ENCODE measurements around the gene SPINK1. TPM values are rescaled to one million over a fixed set of nuclear protein-coding genes. Genes with fewer than 3 reads are reported as not detected.

Gene SPINK1
- polyA plus RNA-seq, 2 of the 4 experiments (the other 2 are of a cell fraction): 0.22 TPM; not detected in 1

DNA sequence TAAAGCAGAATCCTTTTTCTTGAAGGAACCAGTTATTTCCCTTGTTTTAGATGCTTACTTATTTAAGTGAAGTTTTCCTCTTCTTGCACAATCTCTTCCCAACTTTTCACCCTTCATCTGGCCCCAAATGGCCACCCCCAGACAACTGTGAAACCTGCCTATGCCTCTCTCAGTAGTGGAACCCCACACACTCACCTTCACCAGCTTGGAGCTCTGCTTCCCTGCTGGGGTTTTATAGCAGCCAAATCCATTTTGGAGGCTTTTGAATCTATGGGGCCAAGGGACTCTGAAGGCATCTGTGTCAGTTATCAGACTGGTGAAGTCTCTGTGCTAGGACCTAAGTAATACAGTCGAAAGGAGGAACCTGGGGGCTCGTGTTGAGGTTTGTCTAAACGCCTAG is 22.9 kb upstream of the SPINK1 start (continued):
- TF ChIP-seq CBX2 (IDR thresholded peaks at IDR 0.05; ENCODE audit: borderline replicate concordance, low read depth) (no peak), RAD21 (conservative IDR thresholded peaks at IDR 0.05 in 1 of 2, IDR thresholded peaks at IDR 0.05 in 1 of 2) (no peak), JUN (IDR thresholded peaks at IDR 0.05) (no peak)
- TF ChIP-seq, protein P1, sequence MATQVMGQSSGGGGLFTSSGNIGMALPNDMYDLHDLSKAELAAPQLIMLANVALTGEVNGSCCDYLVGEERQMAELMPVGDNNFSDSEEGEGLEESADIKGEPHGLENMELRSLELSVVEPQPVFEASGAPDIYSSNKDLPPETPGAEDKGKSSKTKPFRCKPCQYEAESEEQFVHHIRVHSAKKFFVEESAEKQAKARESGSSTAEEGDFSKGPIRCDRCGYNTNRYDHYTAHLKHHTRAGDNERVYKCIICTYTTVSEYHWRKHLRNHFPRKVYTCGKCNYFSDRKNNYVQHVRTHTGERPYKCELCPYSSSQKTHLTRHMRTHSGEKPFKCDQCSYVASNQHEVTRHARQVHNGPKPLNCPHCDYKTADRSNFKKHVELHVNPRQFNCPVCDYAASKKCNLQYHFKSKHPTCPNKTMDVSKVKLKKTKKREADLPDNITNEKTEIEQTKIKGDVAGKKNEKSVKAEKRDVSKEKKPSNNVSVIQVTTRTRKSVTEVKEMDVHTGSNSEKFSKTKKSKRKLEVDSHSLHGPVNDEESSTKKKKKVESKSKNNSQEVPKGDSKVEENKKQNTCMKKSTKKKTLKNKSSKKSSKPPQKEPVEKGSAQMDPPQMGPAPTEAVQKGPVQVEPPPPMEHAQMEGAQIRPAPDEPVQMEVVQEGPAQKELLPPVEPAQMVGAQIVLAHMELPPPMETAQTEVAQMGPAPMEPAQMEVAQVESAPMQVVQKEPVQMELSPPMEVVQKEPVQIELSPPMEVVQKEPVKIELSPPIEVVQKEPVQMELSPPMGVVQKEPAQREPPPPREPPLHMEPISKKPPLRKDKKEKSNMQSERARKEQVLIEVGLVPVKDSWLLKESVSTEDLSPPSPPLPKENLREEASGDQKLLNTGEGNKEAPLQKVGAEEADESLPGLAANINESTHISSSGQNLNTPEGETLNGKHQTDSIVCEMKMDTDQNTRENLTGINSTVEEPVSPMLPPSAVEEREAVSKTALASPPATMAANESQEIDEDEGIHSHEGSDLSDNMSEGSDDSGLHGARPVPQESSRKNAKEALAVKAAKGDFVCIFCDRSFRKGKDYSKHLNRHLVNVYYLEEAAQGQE (IDR thresholded peaks at IDR 0.05): no peak

DNA sequence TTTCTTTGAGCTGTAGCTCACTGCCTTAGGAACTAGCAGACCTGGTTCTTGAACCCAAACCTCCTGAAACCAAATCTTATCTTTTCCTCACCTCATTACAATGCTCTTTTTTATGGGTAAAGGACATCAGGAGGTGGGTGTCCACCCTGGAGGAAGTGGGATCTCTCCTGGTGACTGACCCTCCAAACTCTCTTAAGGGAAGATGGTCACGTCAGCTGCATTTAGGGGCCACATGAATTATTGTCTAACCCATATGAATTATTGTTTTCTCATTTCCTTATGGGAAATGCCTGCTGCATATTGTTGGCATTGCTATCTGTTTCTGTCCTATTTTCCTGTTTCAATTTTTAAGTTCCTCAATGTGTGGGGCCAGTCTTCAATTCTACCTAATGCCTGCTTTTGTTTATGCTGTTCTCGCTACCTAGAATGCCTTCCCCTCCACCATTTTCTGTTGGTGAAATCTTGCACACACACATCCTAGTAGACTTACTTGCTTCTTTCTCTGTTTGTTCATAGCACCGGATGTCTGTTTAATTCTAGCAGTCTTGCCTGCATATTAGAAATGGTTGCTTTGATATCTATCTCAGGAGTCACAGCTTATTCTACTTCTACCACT is 22.0 kb upstream of the SPINK1 start:
- H3K27ac ChIP-seq: no peak overlapping the region
- WGBS (ENCODE audit: missing lambda C conversion rate): 22% methylated on average over 3 of the region's 3 CpGs
- no peak for DNase-seq (ENCODE audit: low read depth in 1 of 2, low spot score in 1 of 2)
- no peak for FAIRE-seq
- no peaks in the 10 kb centered on the region for H3K9me3 ChIP-seq
- H3K4me1 ChIP-seq: no peaks in the 10 kb centered on the region
- no peak for ATAC-seq
- CTCF ChIA-PET: interaction anchor here (1.3 to 3.6 kb wide), 2 partner anchors 10 to 81 kb away, joined by 3 to 21 read pairs; no protein-coding TSS in a partner anchor
- no peak overlapping the region for H3K4me2 ChIP-seq
- H3K4me3 ChIP-seq: no peak overlapping the region
- TF ChIP-seq CHD4 (IDR thresholded peaks at IDR 0.05; ENCODE audit: borderline replicate concordance): no peak
- no peak for TF ChIP-seq CEBPB (IDR thresholded peaks at IDR 0.05)
- TF ChIP-seq FOSL2 (IDR thresholded peaks at IDR 0.05): no peak
- no peak for TF ChIP-seq FOSL2 (CRISPR knock-in tag; IDR thresholded peaks at IDR 0.05)
- TF ChIP-seq EP300 (IDR thresholded peaks at IDR 0.05): no peak
- TF ChIP-seq EHMT2 (IDR thresholded peaks at IDR 0.05; ENCODE audit: low read depth): no peak
- TF ChIP-seq MAZ (IDR thresholded peaks at IDR 0.05; ENCODE audit: borderline replicate concordance, low read depth, low read length): no peak
- no peak for TF ChIP-seq CBX2 (IDR thresholded peaks at IDR 0.05; ENCODE audit: borderline replicate concordance, low read depth)
- TF ChIP-seq, protein P2, sequence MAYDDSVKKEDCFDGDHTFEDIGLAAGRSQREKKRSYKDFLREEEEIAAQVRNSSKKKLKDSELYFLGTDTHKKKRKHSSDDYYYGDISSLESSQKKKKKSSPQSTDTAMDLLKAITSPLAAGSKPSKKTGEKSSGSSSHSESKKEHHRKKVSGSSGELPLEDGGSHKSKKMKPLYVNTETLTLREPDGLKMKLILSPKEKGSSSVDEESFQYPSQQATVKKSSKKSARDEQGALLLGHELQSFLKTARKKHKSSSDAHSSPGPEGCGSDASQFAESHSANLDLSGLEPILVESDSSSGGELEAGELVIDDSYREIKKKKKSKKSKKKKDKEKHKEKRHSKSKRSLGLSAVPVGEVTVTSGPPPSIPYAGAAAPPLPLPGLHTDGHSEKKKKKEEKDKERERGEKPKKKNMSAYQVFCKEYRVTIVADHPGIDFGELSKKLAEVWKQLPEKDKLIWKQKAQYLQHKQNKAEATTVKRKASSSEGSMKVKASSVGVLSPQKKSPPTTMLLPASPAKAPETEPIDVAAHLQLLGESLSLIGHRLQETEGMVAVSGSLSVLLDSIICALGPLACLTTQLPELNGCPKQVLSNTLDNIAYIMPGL (CRISPR knock-in tag; IDR thresholded peaks at IDR 0.05; ENCODE audit: borderline replicate concordance): no peak
- no peak for TF ChIP-seq RFX5 (IDR thresholded peaks at IDR 0.05)
- no peak for TF ChIP-seq HOXB13 (CRISPR knock-in tag; IDR thresholded peaks at IDR 0.05; ENCODE audit: low read depth)
- TF ChIP-seq NPAS2 (CRISPR knock-in tag; IDR thresholded peaks at IDR 0.05; ENCODE audit: borderline replicate concordance): no peak
- TF ChIP-seq, protein P3, sequence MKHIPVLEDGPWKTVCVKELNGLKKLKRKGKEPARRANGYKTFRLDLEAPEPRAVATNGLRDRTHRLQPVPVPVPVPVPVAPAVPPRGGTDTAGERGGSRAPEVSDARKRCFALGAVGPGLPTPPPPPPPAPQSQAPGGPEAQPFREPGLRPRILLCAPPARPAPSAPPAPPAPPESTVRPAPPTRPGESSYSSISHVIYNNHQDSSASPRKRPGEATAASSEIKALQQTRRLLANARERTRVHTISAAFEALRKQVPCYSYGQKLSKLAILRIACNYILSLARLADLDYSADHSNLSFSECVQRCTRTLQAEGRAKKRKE (CRISPR knock-in tag; IDR thresholded peaks at IDR 0.05; ENCODE audit: low read depth): no peak
- POLR2A ChIA-PET: no interaction called here

DNA sequence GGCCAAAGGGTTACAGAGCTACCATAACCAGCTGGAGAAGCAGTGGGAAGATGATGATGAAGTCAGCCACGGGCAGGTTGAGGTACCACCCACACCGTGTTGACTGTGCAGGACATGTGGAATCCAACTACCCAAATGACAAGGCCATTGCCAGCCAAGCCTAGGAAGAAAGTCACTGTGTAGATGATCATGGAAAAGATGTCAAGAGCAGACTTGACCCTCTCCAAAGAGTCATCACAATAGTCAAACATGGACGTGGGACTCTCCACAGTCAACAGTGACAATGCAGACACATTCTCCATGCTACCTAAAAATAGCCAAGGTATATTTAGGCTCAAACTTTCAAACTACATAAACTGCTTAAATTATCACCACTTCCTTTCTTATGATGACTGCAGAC is 20.9 kb upstream of the SPINK1 start:
- H3K4me2 ChIP-seq: no peak overlapping the region
- H3K4me3 ChIP-seq: no peak overlapping the region
- DNase-seq (ENCODE audit: low read depth in 1 of 2, low spot score in 1 of 2) (no peak), FAIRE-seq (no peak), ATAC-seq (no peak)
- no peaks in the 10 kb centered on the region for H3K9me3 ChIP-seq
- no peaks in the 10 kb centered on the region for H3K4me1 ChIP-seq
- ChIA-PET CTCF (interaction anchor here (1.0 to 3.6 kb wide), 3 partner anchors 11 to 225 kb away, joined by 3 to 21 read pairs (median 4); no protein-coding TSS in a partner anchor), POLR2A (no interaction called here)
- TF ChIP-seq FOSB (CRISPR knock-in tag; IDR thresholded peaks at IDR 0.05) (no peak), POLR2AphosphoS2 (conservative IDR thresholded peaks at IDR 0.05; ENCODE audit: low read length) (no peak), HDAC2 (IDR thresholded peaks at IDR 0.05) (no peak), NPAS2 (CRISPR knock-in tag; IDR thresholded peaks at IDR 0.05; ENCODE audit: borderline replicate concordance) (no peak), RAD21 (conservative IDR thresholded peaks at IDR 0.05 in 1 of 2, IDR thresholded peaks at IDR 0.05 in 1 of 2) (no peak), GATA3 (IDR thresholded peaks at IDR 0.05; ENCODE audit: borderline replicate concordance) (no peak), TP53 (CRISPR knock-in tag; IDR thresholded peaks at IDR 0.05) (no peak), MAZ (IDR thresholded peaks at IDR 0.05; ENCODE audit: borderline replicate concordance, low read depth, low read length) (no peak), KDM1A (IDR thresholded peaks at IDR 0.05; ENCODE audit: low read depth) (no peak), TFCP2L1 (CRISPR knock-in tag; IDR thresholded peaks at IDR 0.05) (no peak)
- TF ChIP-seq, protein P4, sequence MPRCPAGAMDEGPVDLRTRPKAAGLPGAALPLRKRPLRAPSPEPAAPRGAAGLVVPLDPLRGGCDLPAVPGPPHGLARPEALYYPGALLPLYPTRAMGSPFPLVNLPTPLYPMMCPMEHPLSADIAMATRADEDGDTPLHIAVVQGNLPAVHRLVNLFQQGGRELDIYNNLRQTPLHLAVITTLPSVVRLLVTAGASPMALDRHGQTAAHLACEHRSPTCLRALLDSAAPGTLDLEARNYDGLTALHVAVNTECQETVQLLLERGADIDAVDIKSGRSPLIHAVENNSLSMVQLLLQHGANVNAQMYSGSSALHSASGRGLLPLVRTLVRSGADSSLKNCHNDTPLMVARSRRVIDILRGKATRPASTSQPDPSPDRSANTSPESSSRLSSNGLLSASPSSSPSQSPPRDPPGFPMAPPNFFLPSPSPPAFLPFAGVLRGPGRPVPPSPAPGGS (IDR thresholded peaks at IDR 0.05): no peak
- TF ChIP-seq, protein P5, sequence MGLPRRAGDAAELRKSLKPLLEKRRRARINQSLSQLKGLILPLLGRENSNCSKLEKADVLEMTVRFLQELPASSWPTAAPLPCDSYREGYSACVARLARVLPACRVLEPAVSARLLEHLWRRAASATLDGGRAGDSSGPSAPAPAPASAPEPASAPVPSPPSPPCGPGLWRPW (IDR thresholded peaks at IDR 0.05): no peak
- WGBS (ENCODE audit: missing lambda C conversion rate): 0% methylated on average over 3 of the region's 3 CpGs
- no peak overlapping the region for H3K27ac ChIP-seq

Measured in A549 (cell line).